Liver (tissue), 9 donors: Measurements from ENCODE around the gene TUT7. TPM values are rescaled to one million over a fixed set of nuclear protein-coding genes. Genes with fewer than 3 reads are reported as not detected.

Source experiments
- DNase-seq: peaks from one replicate; pipeline ENCODE4 v3.0.0-alpha.2; 2017; ENCODE audit warnings: low spot score
- H3K27ac ChIP-seq, 2 donors: one replicate each; pipeline ENCODE4 v1.7.0; 2013; ENCODE audit warnings: inconsistent platforms in 2 of 2, low read length in 2 of 2, control low read depth in 1 of 2, low read depth in 1 of 2, mild to moderate bottlenecking in 1 of 2
- H3K27me3 ChIP-seq, 4 donors: one replicate each; pipeline versions ENCODE4 v1.6.1 to v1.7.0; 2013; ENCODE audit warnings: low read length in 3 of 4, inconsistent platforms in 1 of 4, mild to moderate bottlenecking in 1 of 4, moderate library complexity in 1 of 4; ENCODE audit not compliant: control insufficient read depth in 4 of 4, insufficient read depth in 4 of 4
- H3K36me3 ChIP-seq, 4 donors: one replicate each; pipeline versions ENCODE4 v1.6.1 to v1.7.0; 2013; ENCODE audit warnings: low read length in 3 of 4, mild to moderate bottlenecking in 3 of 4, low read depth in 1 of 4, moderate library complexity in 1 of 4; ENCODE audit not compliant: control insufficient read depth in 4 of 4, insufficient read depth in 3 of 4
- H3K4me1 ChIP-seq, 4 donors: one replicate each; pipeline versions ENCODE4 v1.6.1 to v1.7.0; 2013; ENCODE audit warnings: low read length in 3 of 4, mild to moderate bottlenecking in 3 of 4, moderate library complexity in 1 of 4; ENCODE audit not compliant: control insufficient read depth in 4 of 4, insufficient read depth in 4 of 4
- H3K4me3 ChIP-seq, 3 donors: one replicate each; pipeline versions ENCODE4 v1.6.1 to v1.7.0; 2013; ENCODE audit warnings: low read length in 3 of 3, control low read depth in 1 of 3, low read depth in 1 of 3, mild to moderate bottlenecking in 1 of 3
- H3K9ac ChIP-seq, 2 donors: one replicate each; pipeline ENCODE4 v1.7.0; 2013; ENCODE audit warnings: low read length in 2 of 2, mild to moderate bottlenecking in 2 of 2, moderate library complexity in 2 of 2, control low read depth in 1 of 2, low read depth in 1 of 2
- H3K9me3 ChIP-seq, 4 donors: one replicate each; pipeline versions ENCODE4 v1.6.1 to v1.7.0; 2013; ENCODE audit warnings: low read length in 3 of 4; ENCODE audit not compliant: control insufficient read depth in 4 of 4
- CTCF ChIP-seq: fragments of 150-350 bp; IDR thresholded peaks from 2 replicates; pipeline ENCODE4 v1.5.1; 2017; ENCODE audit warnings: improper control_type of control experiment, low read depth, low read length; ENCODE audit not compliant: missing input control
- FOXA1 ChIP-seq: IDR thresholded peaks from 2 replicates; pipeline ENCODE4 v1.6.1; 2016; ENCODE audit warnings: antibody characterized with exemption
- FOXA2 ChIP-seq: IDR thresholded peaks from 2 replicates; pipeline ENCODE4 v1.6.1; 2016; ENCODE audit warnings: antibody characterized with exemption
- GABPA ChIP-seq, 2 donors: IDR thresholded peaks in 1 of 2; conservative IDR thresholded peaks in 1 of 2; 2 replicates each; pipeline ENCODE4 v1.6.1; 2016; ENCODE audit warnings: antibody characterized with exemption in 2 of 2, mild to moderate bottlenecking in 1 of 2, moderate library complexity in 1 of 2
- HNF4A ChIP-seq, 2 donors: conservative IDR thresholded peaks; 2 replicates each; pipeline ENCODE4 v1.6.1; 2016; ENCODE audit warnings: antibody characterized with exemption in 2 of 2, mild to moderate bottlenecking in 2 of 2
- HNF4G ChIP-seq: IDR thresholded peaks from 2 replicates; pipeline ENCODE4 v1.6.1; 2016; ENCODE audit warnings: antibody characterized with exemption
- JUND ChIP-seq, 2 donors: IDR thresholded peaks; 2 replicates each; pipeline ENCODE4 v1.6.1; 2016; ENCODE audit warnings: antibody characterized with exemption in 2 of 2
- NR2F2 ChIP-seq: IDR thresholded peaks from 2 replicates; pipeline ENCODE4 v1.6.1; 2016; ENCODE audit warnings: antibody characterized with exemption
- RAD21 ChIP-seq, 2 donors: IDR thresholded peaks; 2 replicates each; pipeline ENCODE4 v1.6.1; 2016; ENCODE audit warnings: antibody characterized with exemption in 2 of 2, mild to moderate bottlenecking in 2 of 2
- REST ChIP-seq: IDR thresholded peaks from 2 replicates; pipeline ENCODE4 v1.6.1; 2016; ENCODE audit warnings: antibody characterized with exemption, mild to moderate bottlenecking
- RXRA ChIP-seq, 2 donors: IDR thresholded peaks; 2 replicates each; pipeline ENCODE4 v1.6.1; 2017 to 2018; ENCODE audit warnings: antibody characterized with exemption in 2 of 2, mild to moderate bottlenecking in 1 of 2
- SP1 ChIP-seq: IDR thresholded peaks from 2 replicates; pipeline ENCODE4 v1.6.1; 2018; ENCODE audit warnings: antibody characterized with exemption, mild to moderate bottlenecking
- TAF1 ChIP-seq: conservative IDR thresholded peaks from 2 replicates; pipeline ENCODE4 v1.6.1; 2016; ENCODE audit warnings: antibody characterized with exemption, mild to moderate bottlenecking
- WGBS: extraction: QIAGEN DNeasy Blood & Tissue Kit; methylation state at CpG from one replicate; pipeline ENCODE4 v1.1.7; 2013; 5-methylcytosine and 5-hydroxymethylcytosine counted together
- polyA plus RNA-seq, 2 donors: library from polyadenylated mRNA; stranded (reverse) in 1 of 2; unstranded in 1 of 2; fragments of 200-250 nt in 1 of 2; fragments of >200 nt in 1 of 2; fragmentation: Nextera tagmentation in 1 of 2; extraction: Ambion mirVana in 1 of 2; gene quantifications; one replicate each; pipeline versions ENCODE4 v1.2.1 to v1.2.3, GENCODE V29; 2013 to 2015
- total RNA-seq, 2 donors: library from RNA; depleted of rRNA; stranded (reverse); fragments of >200 nt; gene quantifications; one replicate each; pipeline ENCODE4 v1.2.3, GENCODE V29; 2014
- TF ChIP-seq, protein P1 (sequence below): IDR thresholded peaks from 2 replicates; pipeline ENCODE4 v1.6.1; 2016; ENCODE audit warnings: antibody characterized with exemption
- TF ChIP-seq, protein P2 (sequence below): IDR thresholded peaks from 2 replicates; pipeline ENCODE4 v1.6.1; 2016; ENCODE audit warnings: antibody characterized with exemption
- TF ChIP-seq, protein P3 (sequence below): IDR thresholded peaks from 2 replicates; pipeline ENCODE4 v1.6.1; 2016; ENCODE audit warnings: antibody characterized with exemption
- donor health status: healthy.
- donor health status: healthy.
- donor health status: healthy.
- donor health status: healthy.
- donor health status: healthy.

The TUT7 gene
- total and polyA plus RNA-seq, 4 donors, result 10.7 to 34.6 (median 15.9) TPM

DNA sequence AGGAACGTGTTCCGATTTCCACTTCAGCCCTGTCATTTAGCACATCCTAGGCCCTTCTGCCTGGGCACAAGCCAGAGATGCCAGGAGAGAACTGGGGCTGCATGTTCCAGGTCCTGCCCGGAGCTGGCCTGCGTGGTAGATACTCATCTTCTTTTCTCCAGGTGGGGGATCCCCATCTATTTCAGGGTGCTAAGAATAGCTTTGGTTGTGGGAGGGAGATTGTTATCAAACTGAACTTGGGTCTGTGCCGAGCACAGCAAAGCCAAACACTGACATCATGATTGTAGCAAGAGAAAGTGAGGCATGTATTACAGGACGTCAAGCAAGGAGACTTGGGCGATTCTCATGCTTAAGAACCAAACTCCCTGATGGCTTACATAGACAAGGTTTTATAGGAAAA, 113.0 kb downstream of the TUT7 start:
- WGBS, result 89% methylated on average over 7 of the region's 7 CpGs
- H3K9me3 ChIP-seq, result no peaks in the 10 kb centered on the region
- no peaks in the 10 kb centered on the region for H3K36me3 ChIP-seq
- no peak overlapping the region for H3K27ac ChIP-seq
- H3K9ac ChIP-seq, result no peak overlapping the region
- no peak overlapping the region for H3K4me3 ChIP-seq
- DNase-seq, result no peak
- H3K27me3 ChIP-seq, result no peaks in the 10 kb centered on the region
- TF ChIP-seq NR2F2 (no peak), FOXA1 (no peak), RAD21 (IDR thresholded peaks at IDR 0.05) (no peak), RXRA (IDR thresholded peaks at IDR 0.05) (no peak), REST (no peak), GABPA (IDR thresholded peaks at IDR 0.05 in 1 of 2, conservative IDR thresholded peaks at IDR 0.05 in 1 of 2) (no peak), FOXA2 (no peak), SP1 (no peak), HNF4G (no peak), CTCF (no peak), JUND (IDR thresholded peaks at IDR 0.05) (no peak), HNF4A (conservative IDR thresholded peaks at IDR 0.05) (no peak), TAF1 (no peak)
- TF ChIP-seq, protein P1, sequence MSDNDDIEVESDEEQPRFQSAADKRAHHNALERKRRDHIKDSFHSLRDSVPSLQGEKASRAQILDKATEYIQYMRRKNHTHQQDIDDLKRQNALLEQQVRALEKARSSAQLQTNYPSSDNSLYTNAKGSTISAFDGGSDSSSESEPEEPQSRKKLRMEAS, result no peak
- TF ChIP-seq, protein P2, sequence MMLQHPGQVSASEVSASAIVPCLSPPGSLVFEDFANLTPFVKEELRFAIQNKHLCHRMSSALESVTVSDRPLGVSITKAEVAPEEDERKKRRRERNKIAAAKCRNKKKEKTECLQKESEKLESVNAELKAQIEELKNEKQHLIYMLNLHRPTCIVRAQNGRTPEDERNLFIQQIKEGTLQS, result no peak
- TF ChIP-seq, protein P3, sequence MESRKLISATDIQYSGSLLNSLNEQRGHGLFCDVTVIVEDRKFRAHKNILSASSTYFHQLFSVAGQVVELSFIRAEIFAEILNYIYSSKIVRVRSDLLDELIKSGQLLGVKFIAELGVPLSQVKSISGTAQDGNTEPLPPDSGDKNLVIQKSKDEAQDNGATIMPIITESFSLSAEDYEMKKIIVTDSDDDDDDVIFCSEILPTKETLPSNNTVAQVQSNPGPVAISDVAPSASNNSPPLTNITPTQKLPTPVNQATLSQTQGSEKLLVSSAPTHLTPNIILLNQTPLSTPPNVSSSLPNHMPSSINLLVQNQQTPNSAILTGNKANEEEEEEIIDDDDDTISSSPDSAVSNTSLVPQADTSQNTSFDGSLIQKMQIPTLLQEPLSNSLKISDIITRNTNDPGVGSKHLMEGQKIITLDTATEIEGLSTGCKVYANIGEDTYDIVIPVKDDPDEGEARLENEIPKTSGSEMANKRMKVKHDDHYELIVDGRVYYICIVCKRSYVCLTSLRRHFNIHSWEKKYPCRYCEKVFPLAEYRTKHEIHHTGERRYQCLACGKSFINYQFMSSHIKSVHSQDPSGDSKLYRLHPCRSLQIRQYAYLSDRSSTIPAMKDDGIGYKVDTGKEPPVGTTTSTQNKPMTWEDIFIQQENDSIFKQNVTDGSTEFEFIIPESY, result no peak
- H3K4me1 ChIP-seq, result no peaks in the 10 kb centered on the region
